ENCODE results near the gene PRIM1.
"Not testable (repeated sequence)": the region's sequence is repeated elsewhere in the genome, so short reads cannot be mapped to it uniquely, and the experiment has no call there.

PRIM1 gene

GRCh38 chr12:56716458-56716857 is 35.7 kb downstream of the PRIM1 start:
- no peak for DNase-seq

GRCh38 chr12:56715798-56716197 is 36.3 kb downstream of the PRIM1 start:
- DNase-seq = no peak

- DNase-seq = no peak
Measured at GRCh38 chr12:56714431-56714929, 37.6 kb downstream of the PRIM1 start.

GRCh38 chr12:56713345-56713744 is 38.8 kb downstream of the PRIM1 start:
- no peak for DNase-seq

GRCh38 chr12:56709759-56710376 is 42.3 kb downstream of the PRIM1 start:
- no peak for DNase-seq

- DNase-seq = not testable (repeated sequence)
Measured at GRCh38 chr12:56704522-56704921, 47.6 kb downstream of the PRIM1 start.

DNA sequence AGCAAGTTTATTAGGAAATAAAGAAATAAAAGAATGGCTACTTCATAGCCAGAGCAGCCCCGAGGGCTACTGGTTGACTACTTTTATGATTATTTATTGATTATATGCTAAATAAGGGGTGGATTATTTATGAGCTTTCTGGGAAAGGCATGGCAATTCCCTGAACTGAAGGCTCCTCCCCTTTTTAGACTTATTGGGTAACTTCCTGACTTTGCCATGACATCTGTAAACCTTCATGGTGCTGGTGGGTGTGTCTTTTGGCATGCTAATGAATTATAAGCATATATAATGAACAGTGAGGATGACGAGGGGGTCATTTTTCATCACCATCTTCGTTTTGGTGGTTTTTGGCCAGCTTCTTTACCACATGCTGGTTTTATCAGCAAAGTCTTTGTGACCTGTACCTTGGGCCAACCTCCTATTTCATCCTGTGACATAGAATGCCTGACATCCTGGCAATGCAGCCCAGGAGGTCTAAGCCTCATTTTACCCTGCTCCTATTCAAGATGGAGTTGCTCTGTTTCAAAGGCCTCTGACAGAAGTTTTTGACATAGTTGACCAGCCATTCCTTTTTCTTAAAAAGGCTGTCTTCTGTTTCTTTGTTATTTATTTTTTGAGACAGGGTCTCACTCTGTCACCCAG is 53.0 kb downstream of the PRIM1 start:
- DNase-seq = no peak

DNA sequence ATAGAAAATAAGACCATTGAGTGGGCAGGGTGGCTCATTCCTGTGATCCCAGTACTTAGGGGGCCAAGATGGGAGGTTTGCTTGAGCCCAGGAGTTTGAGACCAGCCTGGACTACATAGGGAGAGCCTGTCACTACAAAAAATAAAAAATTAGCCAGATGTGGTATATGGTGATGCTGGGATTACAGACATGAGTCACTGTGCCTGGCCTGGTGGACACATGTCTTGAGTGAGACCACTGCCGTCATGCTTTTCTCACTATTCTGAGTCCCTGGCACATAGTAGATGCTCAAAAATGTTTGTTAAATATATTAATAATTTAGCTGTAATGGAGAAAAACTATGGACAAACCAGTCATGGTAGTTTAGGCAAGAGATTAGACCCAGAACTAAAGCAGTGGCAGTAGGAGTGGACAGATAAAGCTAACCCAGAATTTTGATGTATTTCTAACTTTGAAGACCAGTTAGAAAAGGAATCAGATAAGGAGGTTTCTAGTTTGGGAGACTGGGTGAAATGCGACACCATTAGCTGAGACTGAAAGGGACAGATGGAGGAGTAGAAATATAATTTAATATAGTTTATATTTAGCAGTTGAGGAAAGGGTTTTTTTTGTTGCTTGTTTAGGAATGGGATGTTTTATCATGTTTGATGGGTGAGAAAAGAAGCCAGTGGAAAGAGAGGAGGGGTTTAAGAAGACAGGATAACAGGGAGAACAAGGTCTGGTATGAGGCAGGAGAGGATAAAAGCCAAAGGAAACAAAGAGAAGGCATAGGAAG is 56.6 kb downstream of the PRIM1 start:
- DNase-seq = no peak

DNA sequence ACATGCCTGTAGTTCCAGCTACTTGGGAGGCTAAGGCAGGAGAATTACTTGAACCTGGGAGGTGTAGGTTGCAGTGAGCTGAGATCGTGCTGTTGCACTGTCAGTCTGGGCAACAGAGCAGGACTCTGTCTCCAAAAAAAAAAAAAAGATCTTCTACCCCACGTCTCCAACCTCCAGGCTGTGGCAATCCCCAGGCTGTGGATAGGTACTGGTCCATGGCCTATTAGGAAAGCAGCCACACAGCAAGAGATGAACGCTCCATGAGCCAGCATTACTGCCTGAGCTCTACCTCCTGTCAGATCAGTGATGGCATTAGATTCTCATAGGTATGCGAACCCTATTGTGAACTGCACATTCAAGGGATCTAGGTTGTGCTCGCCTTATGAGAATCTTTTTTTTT is 58.0 kb downstream of the PRIM1 start:
- DNase-seq = no peak

DNA sequence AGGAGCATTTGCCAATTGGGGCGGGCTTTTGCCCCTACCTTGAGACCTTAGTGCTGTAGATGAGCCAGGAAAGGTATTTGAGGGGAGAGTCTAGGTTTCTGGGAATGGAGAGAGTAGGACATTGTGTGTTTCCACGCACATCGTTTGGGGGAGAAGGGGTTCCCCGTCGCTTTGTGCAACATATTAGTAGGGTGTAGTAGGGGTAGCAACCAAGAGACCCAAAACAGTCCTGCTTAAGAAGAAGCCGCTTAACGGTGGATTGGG is 63.3 kb downstream of the PRIM1 start:
- DNase-seq = no peak

DNA sequence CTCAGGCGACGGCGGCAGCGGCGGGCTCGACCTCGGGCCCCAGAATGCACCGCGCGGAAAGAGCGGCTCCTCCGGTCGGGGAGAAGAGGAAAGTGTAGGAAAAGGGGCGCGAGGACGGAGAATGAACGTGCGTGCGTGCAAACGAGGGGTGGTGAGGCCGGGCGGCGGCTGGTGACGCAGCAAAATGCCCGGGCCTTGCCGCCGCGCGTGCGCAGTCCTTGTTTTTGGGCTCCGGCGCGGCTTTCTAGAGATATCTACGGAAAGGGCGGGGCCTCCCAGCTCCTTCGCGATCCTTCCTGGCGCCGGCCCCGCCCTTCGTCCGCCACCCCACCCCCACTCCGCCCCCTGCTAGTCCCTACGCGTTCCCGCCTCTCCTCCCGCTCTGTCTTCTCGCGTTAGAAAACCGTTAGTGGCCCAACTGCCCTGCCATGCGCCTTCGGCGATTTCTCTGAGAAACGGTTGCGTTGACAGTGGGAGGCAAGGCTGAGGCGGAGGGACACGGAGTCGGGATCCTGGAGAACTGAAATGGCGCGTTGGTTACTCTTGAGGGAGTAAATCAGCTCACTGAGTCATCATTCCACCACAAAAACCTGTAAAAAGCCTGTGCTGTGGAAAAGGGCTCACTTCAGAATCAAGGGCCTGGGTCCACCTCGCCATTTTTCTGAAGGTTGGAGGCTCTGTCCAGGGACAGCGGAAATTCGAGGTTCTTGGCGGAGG is 63.8 kb downstream of the PRIM1 start, which contains the start of gene PTGES3:
PTGES3 (minus strand) TSS at position 156 of the 717 bp plus-strand sequence. CDS start 285 bp downstream, outside the sequence.
- peak; percentile 97 for DNase-seq

DNA sequence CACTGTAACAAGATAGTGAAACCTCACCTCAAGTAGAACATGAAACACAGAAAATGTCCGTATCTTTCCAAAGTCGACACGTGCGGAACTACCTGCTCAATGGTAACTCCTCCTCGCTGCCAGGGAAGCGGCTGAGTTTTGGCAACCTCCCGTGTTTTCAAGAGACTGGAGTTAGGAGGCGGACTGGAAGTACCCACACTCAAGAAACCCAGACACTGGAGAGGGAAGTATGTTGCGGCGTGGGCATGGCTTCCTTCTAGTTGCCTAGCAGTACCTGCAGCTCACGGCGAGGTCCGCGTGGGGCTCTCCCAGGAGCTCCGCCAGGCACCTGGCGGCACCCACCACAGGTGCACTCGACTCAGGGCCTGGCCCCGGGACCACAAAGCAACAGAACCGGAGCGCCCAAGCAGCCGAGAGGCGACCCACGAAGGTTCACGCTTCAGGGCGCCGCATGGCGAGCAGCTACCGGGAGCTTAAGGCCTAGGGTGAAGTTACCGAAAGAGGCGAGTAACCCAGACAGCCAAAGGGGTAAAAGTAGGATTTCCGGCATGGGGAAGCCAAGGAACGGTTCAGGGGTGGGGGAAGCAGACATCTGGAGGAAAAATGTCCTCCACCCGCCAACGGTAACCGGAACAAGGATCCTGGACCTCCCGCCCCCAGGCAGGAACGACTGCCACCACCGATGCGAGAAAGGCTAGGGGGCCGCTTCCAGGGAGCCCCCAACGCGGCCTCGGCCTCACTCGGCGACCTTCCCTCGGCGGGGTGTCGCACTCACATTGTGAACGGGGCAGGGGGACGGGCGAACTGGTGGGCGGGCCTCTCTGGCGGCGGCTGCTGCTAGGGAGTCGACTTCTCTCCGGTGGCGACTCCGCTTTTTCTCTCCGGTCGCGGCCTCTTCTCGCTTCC is 64.6 kb downstream of the PRIM1 start:
- peak; percentile 34 for DNase-seq

DNA sequence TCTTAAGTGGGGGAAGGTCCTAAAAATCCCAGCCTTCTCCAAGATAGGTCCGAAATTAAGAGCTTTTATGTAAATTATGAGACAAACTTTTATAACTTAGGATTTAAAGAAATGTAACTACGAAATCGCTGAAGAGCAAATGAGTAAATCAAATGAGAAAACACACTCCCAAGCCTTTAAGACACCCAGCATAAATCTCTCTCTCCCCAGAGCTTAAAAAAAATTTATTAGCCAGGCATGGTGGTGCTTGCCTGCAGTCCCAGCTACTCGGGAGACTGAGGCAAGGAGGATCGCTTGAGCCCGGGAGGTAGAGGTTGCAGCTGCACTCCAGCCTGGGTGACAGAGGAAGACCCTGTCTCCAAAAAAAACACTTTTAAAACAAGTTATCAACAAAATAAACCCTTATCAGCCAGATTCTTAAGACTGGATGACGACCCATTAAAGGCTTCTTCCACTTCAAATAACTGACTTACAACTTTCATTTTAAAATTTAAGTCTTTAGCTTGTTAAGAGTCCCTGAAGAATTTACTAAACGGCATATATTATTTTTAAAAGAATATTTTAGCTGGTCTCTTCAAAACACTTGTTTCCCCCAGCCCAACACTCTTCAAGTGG is 67.3 kb downstream of the PRIM1 start:
- DNase-seq = peak; percentile 43

- DNase-seq = no peak
Measured at GRCh38 chr12:56682323-56682722, 69.8 kb downstream of the PRIM1 start.

Measured in kidney glomerular epithelial cell (primary cell).